Fibroblast of lung (primary cell): ENCODE measurements around the gene NTRK3. TPM values are rescaled to one million over a fixed set of nuclear protein-coding genes. Genes with fewer than 3 reads are reported as not detected.

Source experiments
- DNase-seq, 2 donors: peaks; one replicate each; pipeline versions ENCODE4 v3.0.0 to v3.0.0-alpha.2; 2010; ENCODE audit warnings: low read depth in 2 of 2
- H2AFZ ChIP-seq: 2 replicates; pipeline ENCODE4 v1.5.1; 2012; ENCODE audit warnings: low read length, control low read depth, inconsistent platforms
- H3K27ac ChIP-seq: 2 replicates; pipeline ENCODE4 v1.5.1; 2011; ENCODE audit warnings: low read length, control low read depth; ENCODE audit not compliant: insufficient read depth
- H3K27me3 ChIP-seq: 2 replicates; pipeline ENCODE4 v1.5.1; 2011; ENCODE audit warnings: mild to moderate bottlenecking, low read length; ENCODE audit not compliant: control insufficient read depth, insufficient read depth
- H3K36me3 ChIP-seq: 2 replicates; pipeline ENCODE4 v1.5.1; 2011; ENCODE audit warnings: low read length; ENCODE audit not compliant: control insufficient read depth, insufficient read depth
- H3K4me1 ChIP-seq: 2 replicates; pipeline ENCODE4 v1.5.1; 2011; ENCODE audit warnings: low read length; ENCODE audit not compliant: control insufficient read depth, insufficient read depth; ENCODE audit errors: extremely low read depth
- H3K4me2 ChIP-seq: 2 replicates; pipeline ENCODE4 v1.5.1; 2011; ENCODE audit warnings: low read length, control low read depth; ENCODE audit not compliant: insufficient read depth; ENCODE audit errors: extremely low read depth
- H3K4me3 ChIP-seq, 4 experiments: fragments of 200-600 bp in 1 of 4; sonication (generic) in 1 of 4; replicated peaks in 1 of 4; 2 replicates each; pipeline ENCODE4 v1.5.1; 2011 to 2016; ENCODE audit warnings: low read length in 4 of 4, low read depth in 3 of 4, mild to moderate bottlenecking in 3 of 4, control low read depth in 2 of 4, inconsistent platforms in 1 of 4, mixed read lengths in 1 of 4; ENCODE audit not compliant: insufficient read depth in 1 of 4; ENCODE audit errors: control extremely low read depth in 1 of 4
- H3K79me2 ChIP-seq: 2 replicates; pipeline ENCODE4 v1.5.1; 2012; ENCODE audit warnings: mild to moderate bottlenecking, low read length, inconsistent platforms; ENCODE audit not compliant: control insufficient read depth, insufficient read depth
- H3K9ac ChIP-seq: 2 replicates; pipeline ENCODE4 v1.5.1; 2011; ENCODE audit warnings: mild to moderate bottlenecking, low read length, control low read depth; ENCODE audit not compliant: insufficient read depth
- H3K9me3 ChIP-seq: 2 replicates; pipeline ENCODE4 v1.5.1; 2012; ENCODE audit warnings: low read depth, low read length; ENCODE audit not compliant: control insufficient read depth, insufficient read depth
- H4K20me1 ChIP-seq: 2 replicates; pipeline ENCODE4 v1.5.1; 2011; ENCODE audit warnings: low read length; ENCODE audit not compliant: control insufficient read depth, insufficient read depth; ENCODE audit errors: extremely low read depth
- CTCF ChIP-seq, 2 donors: IDR thresholded peaks in 1 of 2; conservative IDR thresholded peaks in 1 of 2; 1 replicate in 1 of 2; 2 replicates in 1 of 2; pipeline ENCODE4 v1.5.1; 2011 to 2012; ENCODE audit warnings: low read length in 2 of 2, control low read depth in 1 of 2, inconsistent platforms in 1 of 2, low read depth in 1 of 2, mild to moderate bottlenecking in 1 of 2
- EZH2 ChIP-seq: IDR thresholded peaks from 2 replicates; pipeline ENCODE4 v1.5.1; 2012; ENCODE audit warnings: low read length, control low read depth, mild to moderate bottlenecking; ENCODE audit errors: missing control alignments
- polyA plus RNA-seq, 2 donors: library from polyadenylated mRNA; depleted of rRNA in 1 of 2; stranded (reverse) in 1 of 2; unstranded in 1 of 2; fragments of >200 nt; gene quantifications; 2 replicates each; pipeline ENCODE4 v1.2.1, GENCODE V29; 2011 to 2012; ENCODE audit warnings: missing spikeins in 1 of 2
- total RNA-seq: library from RNA; depleted of rRNA; stranded (reverse); fragments of >200 nt; gene quantifications from 2 replicates; pipeline ENCODE4 v1.2.1, GENCODE V29; 2014

NTRK3 gene
- total and polyA plus RNA-seq, 2 donors (not counting 1 experiment from before 2014, with no cell fraction given) = 0.06 TPM; not detected in 1

GRCh38 chr15:88191812-88192165, 64.8 kb downstream of the NTRK3 start:
- no peak for TF ChIP-seq CTCF (conservative IDR thresholded peaks at IDR 0.05 in 1 of 2, IDR thresholded peaks at IDR 0.05 in 1 of 2; ENCODE audit: low read depth in 1 of 2, low read length in 2 of 2)
- no peak for TF ChIP-seq EZH2
- Histone ChIP-seq H3K4me2 (no peak overlapping the region), H3K27me3 (no peaks in the 10 kb centered on the region)

GRCh38 chr15:88190232-88190631, 66.3 kb downstream of the NTRK3 start:
- Histone ChIP-seq H3K4me3 (no peak overlapping the region), H3K79me2 (no peaks in the 10 kb centered on the region), H3K4me2 (no peak overlapping the region), H3K27me3 (no peaks in the 10 kb centered on the region), H3K4me1 (no peaks in the 10 kb centered on the region), H2AFZ (no peak overlapping the region), H3K36me3 (no peaks in the 10 kb centered on the region), H4K20me1 (no peaks in the 10 kb centered on the region), H3K27ac (no peak overlapping the region), H3K9me3 (no peaks in the 10 kb centered on the region), H3K9ac (no peak overlapping the region)
- TF ChIP-seq CTCF (conservative IDR thresholded peaks at IDR 0.05 in 1 of 2, IDR thresholded peaks at IDR 0.05 in 1 of 2; ENCODE audit: low read depth in 1 of 2, low read length in 2 of 2) (no peak), EZH2 (no peak)
- no peak for DNase-seq

More at GRCh38 chr15:88191812-88192165, 64.8 kb downstream of the NTRK3 start:
- H2AFZ ChIP-seq = no peak overlapping the region
- H3K9me3 ChIP-seq = no peaks in the 10 kb centered on the region
- no peak overlapping the region for H3K4me3 ChIP-seq
- H3K79me2 ChIP-seq = no peaks in the 10 kb centered on the region
- no peak overlapping the region for H3K27ac ChIP-seq
- H4K20me1 ChIP-seq = no peaks in the 10 kb centered on the region
- no peaks in the 10 kb centered on the region for H3K4me1 ChIP-seq
- DNase-seq = no peak
- no peak overlapping the region for H3K9ac ChIP-seq
- H3K36me3 ChIP-seq = no peaks in the 10 kb centered on the region

- H2AFZ ChIP-seq = no peak overlapping the region
- no peak for DNase-seq
- no peak overlapping the region for H3K9ac ChIP-seq
- no peak for TF ChIP-seq CTCF (conservative IDR thresholded peaks at IDR 0.05 in 1 of 2, IDR thresholded peaks at IDR 0.05 in 1 of 2; ENCODE audit: low read depth in 1 of 2, low read length in 2 of 2)
- no peak for TF ChIP-seq EZH2
- H3K9me3 ChIP-seq = no peaks in the 10 kb centered on the region
- H3K27ac ChIP-seq = no peak overlapping the region
- H3K27me3 ChIP-seq = no peaks in the 10 kb centered on the region
- H3K79me2 ChIP-seq = no peaks in the 10 kb centered on the region
- H3K36me3 ChIP-seq = no peaks in the 10 kb centered on the region
- H3K4me3 ChIP-seq = no peak overlapping the region
- H3K4me2 ChIP-seq = no peak overlapping the region
- no peaks in the 10 kb centered on the region for H4K20me1 ChIP-seq
- H3K4me1 ChIP-seq = no peaks in the 10 kb centered on the region
These were observed 68.2 kb downstream of the NTRK3 start for GRCh38 chr15:88188300-88188699.
